ENCODE measurements around the gene TAF3. TPM values are rescaled to one million over a fixed set of nuclear protein-coding genes. Genes with fewer than 3 reads are reported as not detected.

The TAF3 gene
- total RNA-seq, 1 donor from 2014 or later, result 11.8 TPM

DNA sequence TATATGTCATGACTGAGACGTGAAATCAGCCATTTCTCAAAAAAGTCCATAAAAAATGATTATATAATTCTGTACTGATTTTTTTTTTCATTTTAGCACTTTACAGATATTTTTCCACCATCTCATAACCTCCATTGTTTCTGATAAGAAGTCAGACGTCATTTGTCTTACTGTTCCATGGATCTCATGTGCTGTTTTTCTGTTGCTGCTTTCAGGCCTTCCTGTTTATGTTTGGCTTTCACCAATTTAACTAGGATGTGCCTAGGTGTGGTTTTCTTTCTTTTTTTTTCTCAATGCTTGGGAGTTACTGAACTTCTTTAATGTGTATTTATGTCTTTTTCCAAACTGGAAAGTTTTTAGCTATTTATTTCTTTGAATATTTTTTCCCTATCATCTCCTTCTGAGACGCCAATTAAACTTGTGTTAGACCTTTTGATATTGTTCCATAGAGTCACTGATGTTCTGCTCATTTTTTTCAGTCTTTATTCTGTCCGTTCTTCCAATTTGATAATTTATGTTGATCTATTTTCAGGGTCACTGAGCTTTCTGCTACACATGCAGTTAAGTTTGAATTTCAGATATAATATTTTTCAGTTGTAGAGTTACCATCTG is 43.3 kb downstream of the TAF3 start:
- ATAC-seq (no peak), DNase-seq (ENCODE audit: missing footprints) (no peak)
- intact Hi-C loops (cut with DNase I), result no loop called here

DNA sequence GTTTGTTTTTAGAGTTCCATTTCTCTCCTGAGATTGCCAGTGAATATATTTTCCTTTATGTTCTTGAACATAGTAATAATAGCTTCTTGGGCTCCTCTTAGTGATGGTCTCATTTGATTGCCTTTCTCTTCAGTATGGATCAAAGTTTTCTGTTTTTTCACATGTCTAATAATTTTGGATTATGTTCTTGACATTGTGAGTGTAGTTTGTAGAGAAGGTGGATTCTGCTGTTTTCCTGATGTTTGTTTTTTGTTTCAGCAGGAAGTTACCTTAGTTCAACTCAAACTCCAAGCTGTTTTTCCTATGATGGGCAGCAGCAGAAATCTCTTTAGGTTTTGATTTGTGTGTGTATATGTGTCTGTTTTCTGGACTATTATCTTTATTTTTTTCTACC is 43.8 kb downstream of the TAF3 start:
- intact Hi-C loops (cut with DNase I), result no loop called here

DNA sequence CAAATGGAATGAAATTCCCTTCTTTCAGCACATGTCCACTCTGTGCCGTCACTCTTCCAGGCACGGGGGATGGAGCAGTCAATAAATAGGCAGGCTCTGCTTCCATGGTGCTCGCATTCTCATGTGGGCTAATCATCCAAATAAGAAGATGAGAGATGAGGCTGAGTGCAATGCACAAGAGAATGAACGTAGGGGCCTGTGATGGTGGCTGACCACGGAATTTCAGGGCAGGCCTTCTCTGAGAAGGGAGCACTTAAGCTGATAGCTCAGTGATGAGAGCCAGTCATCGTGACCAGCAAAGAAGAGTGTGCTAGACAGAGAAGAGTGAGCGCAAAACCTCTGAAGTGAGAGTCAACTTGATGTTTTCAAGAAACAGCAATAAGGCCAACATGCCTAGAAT is 47.9 kb downstream of the TAF3 start:
- DNase-seq (ENCODE audit: missing footprints) (no peak), ATAC-seq (no peak)
- intact Hi-C loops (cut with DNase I), result no loop called here

More for the DNA sequence above, 43.8 kb downstream of the TAF3 start:
- ATAC-seq, result no peak
- DNase-seq (ENCODE audit: missing footprints), result no peak

DNA sequence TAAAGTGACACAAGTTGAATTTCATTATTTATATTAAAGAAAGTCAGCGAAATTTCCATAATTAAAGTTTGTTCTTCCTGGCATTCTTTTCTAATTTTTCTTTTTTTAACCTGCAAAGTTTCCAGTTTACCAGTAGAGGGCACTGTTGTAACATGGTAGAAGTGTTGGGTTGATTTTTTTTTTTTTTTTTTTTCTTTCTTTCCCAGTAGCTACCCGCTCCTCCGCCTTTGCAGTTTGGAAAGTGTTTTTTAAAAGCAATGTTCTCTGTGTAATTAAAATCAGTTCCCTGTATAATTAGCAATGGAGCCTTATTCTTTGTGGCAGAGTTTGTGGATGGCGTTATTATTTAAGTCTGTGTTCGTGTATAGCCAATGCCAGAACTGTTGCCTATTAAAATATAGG is 53.7 kb downstream of the TAF3 start:
- intact Hi-C loops (cut with DNase I), result loop anchor here (1.0 to 10.0 kb wide), 3 partner anchors 353 to 1433 kb away; no protein-coding TSS in a partner anchor
- ATAC-seq (no peak), DNase-seq (ENCODE audit: missing footprints) (no peak)

DNA sequence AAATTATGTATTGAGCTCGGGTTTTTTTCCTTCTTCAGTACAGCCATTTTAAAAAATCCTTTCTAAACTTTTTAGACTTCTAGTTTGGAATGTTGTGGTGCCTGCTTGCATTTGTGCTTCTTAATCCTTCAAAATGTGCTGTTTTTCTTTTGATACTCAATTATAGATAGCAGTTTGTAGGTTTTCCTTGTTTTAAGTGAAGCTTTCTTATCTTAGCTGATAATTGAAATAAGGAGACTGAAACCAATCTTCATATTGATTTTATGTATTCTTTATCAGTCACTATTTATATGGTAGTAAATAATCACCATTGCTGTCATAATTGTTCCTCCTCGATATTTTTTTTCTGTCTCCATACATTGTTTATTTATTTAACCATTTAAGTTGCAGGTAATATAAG is 56.6 kb downstream of the TAF3 start:
- DNase-seq (ENCODE audit: missing footprints) (no peak), ATAC-seq (no peak)
- intact Hi-C loops (cut with DNase I), result loop anchor here (10.0 kb wide), 2 partner anchors 350 to 1430 kb away; no protein-coding TSS in a partner anchor

DNA sequence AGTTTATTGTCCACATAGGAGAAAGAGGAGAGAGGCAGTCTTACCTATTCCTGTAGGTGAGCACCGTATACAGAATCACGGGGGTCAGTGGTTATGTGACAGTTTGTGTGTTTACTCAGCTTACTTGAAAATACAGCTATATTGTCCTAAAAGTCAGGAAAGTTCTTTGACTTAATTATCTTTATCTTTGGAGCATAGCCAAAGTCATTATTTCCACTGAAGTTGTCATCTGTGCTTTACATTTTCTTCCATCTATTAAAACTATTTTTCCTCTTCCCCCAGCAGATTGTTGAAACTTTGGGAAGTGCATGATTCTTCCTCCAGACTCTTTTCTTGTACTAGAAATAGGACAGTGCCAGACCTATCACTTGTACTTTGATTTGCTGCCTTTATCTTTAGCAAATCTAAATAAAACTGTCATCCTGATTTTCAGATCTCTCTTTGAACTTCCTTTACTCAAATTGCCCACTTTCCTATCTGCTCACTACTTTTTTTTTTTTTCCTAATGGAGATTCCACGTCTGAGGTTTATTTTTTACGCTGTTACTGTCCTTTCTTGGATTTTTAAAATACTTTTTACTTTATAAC is 58.3 kb downstream of the TAF3 start:
- intact Hi-C loops (cut with DNase I), result loop anchor here (10.0 kb wide), 2 partner anchors 348 to 1428 kb away; no protein-coding TSS in a partner anchor
- no peak for ATAC-seq
- no peak for DNase-seq (ENCODE audit: missing footprints)

DNA sequence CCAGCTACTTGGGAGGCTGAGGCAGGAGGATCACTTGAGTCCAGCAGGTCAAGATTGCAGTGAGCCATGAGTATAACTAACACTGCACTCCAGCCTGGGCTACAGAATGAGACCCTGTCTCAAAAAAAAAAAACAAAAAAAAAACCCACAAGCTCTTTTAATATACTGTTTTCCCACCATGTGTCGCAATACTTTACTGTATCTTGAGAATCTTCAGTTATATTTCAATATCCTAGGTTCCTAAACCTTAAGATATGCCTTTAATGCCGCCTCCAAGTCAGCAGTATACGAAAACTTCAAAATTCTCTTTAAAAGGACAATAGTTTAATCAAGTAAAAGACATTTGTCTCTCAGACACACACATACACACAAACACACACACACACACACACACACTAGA is 62.8 kb downstream of the TAF3 start:
- DNase-seq (ENCODE audit: missing footprints) (no peak), ATAC-seq (no peak)
- intact Hi-C loops (cut with DNase I), result no loop called here

DNA sequence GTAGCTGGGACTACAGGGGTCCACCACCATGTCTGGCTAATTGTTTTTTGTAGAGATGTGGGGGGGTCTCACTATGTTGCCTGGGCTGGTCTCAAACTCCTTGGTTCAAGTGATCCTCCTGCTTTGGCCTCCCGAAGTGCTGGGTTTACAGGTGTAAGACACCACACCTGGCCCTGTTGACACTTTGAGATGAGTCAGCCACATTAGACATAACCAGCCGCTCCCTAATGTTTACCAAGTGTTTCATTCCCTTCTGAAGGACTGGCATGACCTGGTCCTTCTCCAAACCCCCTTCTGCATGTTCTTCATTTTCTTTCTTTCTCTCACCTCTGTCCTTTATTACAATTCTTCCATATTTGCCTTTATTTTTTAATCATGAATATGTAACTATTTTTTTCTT is 67.8 kb downstream of the TAF3 start:
- DNase-seq (ENCODE audit: missing footprints), result no peak
- ATAC-seq, result no peak
- intact Hi-C loops (cut with DNase I), result no loop called here

DNA sequence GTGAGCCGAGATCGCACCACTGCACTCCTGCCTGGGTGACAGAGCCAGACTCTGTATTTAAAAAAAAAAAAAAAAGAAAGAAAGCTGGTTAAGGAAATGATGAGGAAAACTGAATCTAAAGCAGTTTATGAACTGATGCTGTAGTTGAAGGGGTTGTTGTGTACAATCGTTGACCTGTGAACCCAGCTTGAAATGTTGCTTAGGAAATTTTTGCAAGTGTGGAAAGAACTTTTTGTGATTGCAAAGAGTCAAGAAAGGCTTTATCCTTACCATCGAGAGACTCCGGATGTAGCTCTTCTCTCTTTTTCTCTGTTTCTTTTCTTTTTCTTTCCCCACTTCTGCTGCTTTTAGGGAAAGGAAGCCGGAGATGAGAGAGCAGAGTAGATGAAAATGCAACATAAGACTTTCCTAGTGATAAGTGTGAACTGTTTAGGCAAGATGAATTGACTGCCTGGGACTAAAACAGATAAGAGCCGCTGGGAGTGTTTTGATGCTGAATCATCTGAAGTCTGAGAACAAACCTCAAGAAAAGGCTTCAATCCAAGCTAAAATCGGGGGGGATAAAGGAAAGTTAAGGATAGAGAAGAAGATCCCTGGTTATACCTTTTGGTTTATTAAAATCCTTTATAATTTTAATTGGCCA is 69.0 kb downstream of the TAF3 start:
- intact Hi-C loops (cut with DNase I), result no loop called here
- ATAC-seq (no peak), DNase-seq (ENCODE audit: missing footprints) (no peak)

DNA sequence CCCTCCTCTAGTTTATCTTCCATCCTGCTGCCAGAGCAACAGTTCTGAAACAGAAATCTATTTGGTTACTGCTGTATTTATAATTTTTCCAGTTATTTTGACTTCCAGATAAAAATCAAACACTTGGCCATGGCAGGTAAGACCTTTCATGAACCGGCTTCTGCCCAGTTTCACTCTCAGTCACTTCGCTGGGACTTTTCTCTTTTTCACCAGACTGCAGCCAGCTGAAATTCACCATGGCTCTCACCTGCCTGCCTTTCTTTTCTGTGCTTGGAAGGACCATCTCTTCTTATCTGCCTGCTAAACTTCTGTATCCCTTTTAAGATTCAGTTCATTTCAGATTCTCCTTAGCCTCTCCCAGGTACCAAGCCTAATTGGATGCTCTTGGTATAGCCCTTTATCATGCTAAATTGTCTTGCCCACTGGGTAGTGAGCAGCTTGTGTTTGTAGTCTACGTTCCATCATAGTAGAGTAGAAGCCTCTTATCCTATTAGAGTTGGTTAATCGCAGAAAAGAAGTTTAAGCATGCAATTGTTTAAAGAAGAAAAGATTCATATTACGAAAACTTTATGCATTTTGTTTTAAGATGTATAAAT is 71.7 kb downstream of the TAF3 start:
- intact Hi-C loops (cut with DNase I), result no loop called here
- DNase-seq (ENCODE audit: missing footprints) (no peak), ATAC-seq (no peak)

DNA sequence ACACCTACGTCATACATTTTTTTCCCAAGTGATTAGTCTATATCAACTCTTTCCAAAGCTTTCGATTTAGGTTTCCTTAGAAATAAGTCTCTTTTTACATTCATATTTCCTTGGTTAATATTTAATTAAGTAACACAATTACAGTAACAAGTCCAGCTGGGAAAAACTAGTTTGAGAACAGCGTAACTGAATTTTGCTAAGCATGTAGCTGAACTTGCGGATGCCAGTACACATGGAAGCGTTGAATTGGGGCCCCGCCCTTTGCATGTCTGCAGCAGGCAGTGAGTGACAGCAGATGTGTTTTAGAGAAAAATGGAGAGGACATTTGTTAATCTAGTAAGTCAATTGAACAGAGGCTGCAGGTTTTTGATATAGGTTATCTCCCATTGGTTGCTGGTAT is 72.5 kb downstream of the TAF3 start:
- no peak for ATAC-seq
- intact Hi-C loops (cut with DNase I), result no loop called here
- DNase-seq (ENCODE audit: missing footprints), result no peak

DNA sequence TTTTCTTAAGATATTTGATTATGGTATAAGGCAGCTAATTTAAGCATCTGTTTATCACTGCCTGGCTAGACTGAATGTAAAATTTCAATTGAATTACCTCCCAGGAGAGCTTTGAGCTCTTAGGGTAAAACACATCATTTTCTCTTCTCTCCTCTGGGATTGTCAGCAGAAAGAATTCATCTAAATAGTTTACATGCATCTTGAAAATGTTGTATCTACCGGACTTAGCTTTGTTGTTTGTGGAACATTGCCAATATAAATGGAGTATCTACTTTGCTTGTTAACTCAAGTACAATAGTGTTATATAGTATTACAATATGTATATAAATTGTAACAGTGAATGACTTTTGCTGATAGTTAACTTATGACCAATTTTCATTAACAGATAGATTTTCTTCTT is 73.3 kb downstream of the TAF3 start:
- intact Hi-C loops (cut with DNase I), result no loop called here
- no peak for ATAC-seq

DNA sequence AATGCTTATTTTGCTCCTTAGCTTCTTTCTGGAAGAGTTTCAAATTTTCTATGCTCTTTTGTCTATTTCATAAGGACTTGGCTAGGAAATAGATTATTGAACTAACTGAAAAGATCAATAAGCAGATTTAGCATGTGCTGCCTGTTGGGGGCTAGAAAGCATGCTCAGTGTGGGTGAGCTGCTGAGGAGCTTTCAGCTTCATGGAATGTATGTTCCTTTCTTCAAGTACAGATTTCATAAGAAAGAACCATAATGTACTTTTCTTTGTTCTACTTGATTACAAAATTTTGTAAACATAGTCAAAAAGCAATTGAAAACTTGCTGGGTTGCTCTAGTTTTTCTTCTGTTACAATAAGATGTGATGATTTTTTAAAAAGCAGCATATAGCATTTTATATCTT is 73.8 kb downstream of the TAF3 start:
- DNase-seq (ENCODE audit: missing footprints) (no peak), ATAC-seq (no peak)
- intact Hi-C loops (cut with DNase I), result no loop called here

More for the DNA sequence above, 73.3 kb downstream of the TAF3 start:
- no peak for DNase-seq (ENCODE audit: missing footprints)

DNA sequence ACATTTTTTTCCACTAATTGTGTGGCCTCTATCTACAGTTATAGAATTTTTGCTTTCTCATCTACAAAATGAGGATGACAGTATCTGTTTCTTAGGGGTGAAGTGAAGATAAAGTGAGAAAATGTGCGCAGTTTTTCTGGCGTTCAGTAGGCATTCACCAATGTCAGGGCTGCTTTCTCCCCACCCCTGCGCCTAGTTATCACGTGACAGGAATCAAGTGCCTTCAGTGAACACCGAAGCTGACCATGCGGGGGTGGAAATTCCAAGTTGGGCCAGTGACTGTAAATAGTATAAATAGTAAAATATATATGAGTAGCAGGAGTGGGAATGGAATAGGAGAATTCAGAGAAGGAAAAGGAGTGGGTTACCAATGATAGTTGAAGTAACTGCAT is 77.4 kb downstream of the TAF3 start:
- intact Hi-C loops (cut with DNase I), result no loop called here
- no peak for ATAC-seq
- no peak for DNase-seq (ENCODE audit: missing footprints)

DNA sequence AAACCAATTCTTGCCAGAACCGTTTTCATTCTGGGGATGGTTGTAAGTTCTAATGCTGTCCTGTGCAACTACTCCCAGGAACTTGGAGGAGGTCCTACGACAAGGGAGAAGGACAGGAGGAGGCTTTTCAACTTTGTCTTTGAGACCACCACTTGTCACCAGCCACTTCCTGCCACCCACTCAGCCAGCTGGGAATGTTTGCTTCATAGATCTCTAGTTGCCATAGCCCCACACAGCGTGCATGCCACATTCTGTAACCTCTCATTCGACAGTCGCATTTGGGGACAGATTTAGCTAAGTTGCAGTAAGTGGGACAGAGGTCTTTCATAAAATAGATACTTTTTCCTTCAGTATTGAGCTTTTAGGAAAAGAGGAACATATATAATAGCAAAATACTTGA is 78.0 kb downstream of the TAF3 start:
- no peak for DNase-seq (ENCODE audit: missing footprints)
- no peak for ATAC-seq
- intact Hi-C loops (cut with DNase I), result no loop called here

DNA sequence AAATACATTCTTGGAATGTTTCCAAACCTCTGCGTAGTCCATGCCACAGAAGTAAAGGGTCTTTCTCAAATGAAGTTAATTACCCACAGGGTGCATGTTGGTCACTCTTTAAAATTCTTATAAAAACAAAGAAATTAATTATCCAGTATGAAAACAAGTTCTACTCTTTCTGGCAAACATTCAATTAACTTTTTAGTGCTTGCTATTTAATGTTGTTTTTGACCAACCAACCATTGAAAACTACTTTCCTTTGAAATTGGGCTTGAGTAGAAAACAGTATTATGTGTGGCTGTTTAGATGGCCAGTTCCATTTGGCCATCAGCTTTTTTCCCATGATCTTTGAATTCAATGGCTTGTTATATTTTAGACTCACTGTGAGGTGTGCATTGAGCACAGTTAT is 83.0 kb downstream of the TAF3 start:
- intact Hi-C loops (cut with DNase I), result no loop called here
- no peak for DNase-seq (ENCODE audit: missing footprints)
- ATAC-seq, result no peak

DNA sequence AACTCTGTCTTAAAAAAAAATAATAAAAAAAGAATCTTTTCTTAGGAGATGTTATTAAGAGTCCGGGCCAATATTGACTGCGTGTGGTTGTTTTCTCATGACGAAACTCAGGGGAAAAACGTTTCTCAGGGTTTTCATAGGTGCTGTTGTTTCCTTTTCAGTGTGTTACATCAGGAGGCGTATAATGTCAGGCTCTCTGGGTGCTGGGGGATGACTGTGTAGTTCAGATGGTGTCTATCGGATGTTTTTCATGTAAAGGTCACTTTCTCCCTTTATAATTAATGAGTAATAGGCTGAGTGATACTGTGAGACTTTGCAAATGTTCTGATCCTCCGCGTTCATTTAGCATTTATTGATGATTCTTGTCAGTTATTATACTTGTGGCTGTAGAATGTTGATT is 84.1 kb downstream of the TAF3 start:
- DNase-seq (ENCODE audit: missing footprints) (no peak), ATAC-seq (no peak)
- intact Hi-C loops (cut with DNase I), result no loop called here

DNA sequence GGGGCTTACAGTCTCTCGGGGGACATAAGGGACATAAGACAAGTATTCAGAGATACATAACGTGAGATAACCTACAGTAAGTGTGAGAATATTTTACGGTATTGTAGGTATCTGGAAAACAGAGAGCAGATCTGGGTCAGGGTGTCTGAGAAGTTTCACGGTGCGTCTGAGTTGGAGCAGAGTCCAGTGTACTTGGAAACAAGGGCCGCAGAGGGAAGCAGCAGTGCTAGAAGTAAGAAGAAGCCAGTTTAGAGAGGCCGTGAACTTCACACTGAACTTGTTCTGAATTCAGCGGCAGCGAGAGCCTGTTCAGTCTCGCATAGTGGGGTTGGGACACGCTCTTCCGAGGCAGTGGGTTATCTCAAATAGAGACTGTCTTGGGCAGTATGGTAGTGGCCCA is 85.5 kb downstream of the TAF3 start:
- DNase-seq (ENCODE audit: missing footprints) (no peak), ATAC-seq (no peak)
- intact Hi-C loops (cut with DNase I), result no loop called here

DNA sequence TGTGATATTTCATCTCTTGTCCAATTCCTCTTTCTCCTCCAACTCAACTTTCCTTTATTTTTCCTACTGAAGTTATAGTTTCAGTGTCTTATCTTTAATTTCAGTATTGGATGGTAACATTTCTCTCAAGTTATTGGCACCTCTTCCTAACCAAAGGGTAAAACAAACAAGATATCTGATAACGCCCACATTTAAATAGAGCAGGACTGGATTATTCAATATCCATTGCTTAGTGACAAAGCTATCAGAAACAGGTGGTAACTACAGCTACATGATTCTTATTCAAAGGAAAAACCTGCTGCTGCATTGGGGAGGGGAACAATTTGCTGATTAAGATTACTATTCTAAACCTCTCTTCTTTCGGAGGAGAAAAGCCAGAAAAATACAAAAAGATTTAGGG is 87.8 kb downstream of the TAF3 start:
- DNase-seq (ENCODE audit: missing footprints) (no peak), ATAC-seq (no peak)
- intact Hi-C loops (cut with DNase I), result no loop called here

DNA sequence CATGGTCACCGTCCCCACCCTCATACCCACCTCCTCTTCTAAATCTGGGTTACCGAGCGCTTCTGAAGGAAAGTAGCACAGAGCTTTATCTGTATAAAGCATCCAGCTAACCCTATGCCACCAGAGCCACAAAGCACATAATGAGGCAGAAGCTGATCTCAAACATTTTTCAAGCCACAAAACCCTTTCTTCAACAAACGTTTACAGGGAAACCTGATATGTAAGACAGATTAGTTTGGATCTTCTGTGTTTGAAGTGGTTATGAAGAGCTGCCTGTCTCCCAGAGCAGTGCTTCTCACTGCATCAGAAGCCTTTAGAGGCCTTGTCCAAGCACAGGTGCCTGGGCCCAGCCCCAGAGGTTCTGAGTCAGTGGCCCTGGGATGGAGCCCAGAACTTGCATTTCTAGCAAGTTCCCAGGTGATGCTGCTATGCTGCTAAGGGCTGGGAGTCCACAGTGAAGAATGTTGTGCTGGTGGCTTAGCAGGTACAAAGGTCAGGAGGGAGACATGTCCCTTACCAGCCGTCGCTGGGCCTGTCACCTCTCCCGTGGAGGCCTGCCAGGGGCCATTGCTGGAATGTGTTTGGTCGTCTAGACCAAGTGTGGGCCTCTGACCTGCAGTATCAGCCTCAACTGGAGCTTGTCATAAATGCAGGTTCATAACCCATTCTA is 90.4 kb downstream of the TAF3 start:
- intact Hi-C loops (cut with DNase I), result no loop called here
- no peak for DNase-seq (ENCODE audit: missing footprints)
- no peak for ATAC-seq
